Natural killer cell (primary cell): Measurements from ENCODE around the gene PEX13. TPM values are rescaled to one million over a fixed set of nuclear protein-coding genes. Genes with fewer than 3 reads are reported as not detected.
A peak's percentile ranks its signal among the peaks of the same experiment; 100 is the strongest.

ENCODE experiments used
- ATAC-seq, 3 donors: fragments of 150-1000 bp in 2 of 3; fragments of 200-7000 bp in 1 of 3; cut with Tn5 transposase; 1 replicate in 1 of 3; 2 replicates in 2 of 3; pipeline ENCODE4 v1.10.0; 2021; ENCODE audit warnings: mild to moderate bottlenecking in 2 of 3, moderate library complexity in 2 of 3
- DNase-seq, 2 donors: peaks; one replicate each; pipeline versions ENCODE4 v3.0.0 to v3.0.0-alpha.2; 2013 to 2021; ENCODE audit warnings: mixed read lengths in 1 of 2
- H3K27ac ChIP-seq: one replicate; pipeline ENCODE4 v1.5.1; 2013; ENCODE audit warnings: mild to moderate bottlenecking, low read length
- H3K27me3 ChIP-seq: one replicate; pipeline ENCODE4 v1.6.1; 2013; ENCODE audit warnings: low read length; ENCODE audit not compliant: control insufficient read depth, insufficient read depth
- H3K36me3 ChIP-seq: one replicate; pipeline ENCODE4 v1.6.1; 2013; ENCODE audit warnings: low read length; ENCODE audit not compliant: control insufficient read depth, insufficient read depth
- H3K4me1 ChIP-seq: one replicate; pipeline ENCODE4 v1.6.1; 2013; ENCODE audit warnings: low read length; ENCODE audit not compliant: control insufficient read depth, insufficient read depth
- H3K4me3 ChIP-seq: one replicate; pipeline ENCODE4 v1.5.1; 2013; ENCODE audit warnings: low read length
- H3K9me3 ChIP-seq: one replicate; pipeline ENCODE4 v1.6.1; 2013; ENCODE audit warnings: low read length; ENCODE audit not compliant: control insufficient read depth, insufficient read depth
- H3K27ac Mint-ChIP-seq, 2 donors: one replicate each; pipeline ENCODE4 v1.8.0; 2022; ENCODE audit warnings: mild to moderate bottlenecking in 2 of 2, mixed read lengths in 2 of 2, moderate library complexity in 1 of 2
- H3K27me3 Mint-ChIP-seq, 2 donors: one replicate each; pipeline ENCODE4 v1.8.0; 2022; ENCODE audit warnings: low read depth in 2 of 2, mixed read lengths in 2 of 2
- H3K36me3 Mint-ChIP-seq: one replicate; pipeline ENCODE4 v1.8.0; 2022; ENCODE audit warnings: mixed read lengths
- H3K4me1 Mint-ChIP-seq, 2 donors: one replicate each; pipeline ENCODE4 v1.8.0; 2022; ENCODE audit warnings: mixed read lengths in 2 of 2
- H3K4me3 Mint-ChIP-seq: one replicate; pipeline ENCODE4 v1.8.0; 2022; ENCODE audit warnings: mild to moderate bottlenecking, moderate library complexity, mixed read lengths
- H3K9me3 Mint-ChIP-seq, 2 donors: one replicate each; pipeline ENCODE4 v1.8.0; 2022; ENCODE audit warnings: mixed read lengths in 2 of 2
- CTCF ChIP-seq: fragments of 200-600 bp; IDR thresholded peaks from one replicate; pipeline ENCODE4 v1.8.0; 2022; ENCODE audit warnings: antibody characterized with exemption
- WGBS: methylation state at CpG from one replicate; pipeline ENCODE4 v1.1.7; 2013; ENCODE audit warnings: missing lambda C conversion rate; ENCODE audit not compliant: insufficient coverage; 5-methylcytosine and 5-hydroxymethylcytosine counted together
- intact Hi-C: fragments of 100-400 bp; cut with micrococcal nuclease; formaldehyde crosslinking; loops from one replicate; pipeline ENCODE4 v1.14.2; 2022
- total RNA-seq, 4 donors: library from RNA; stranded (reverse); fragments of 120-200 nt in 1 of 4; gene quantifications; one replicate each; pipeline versions ENCODE4 v1.2.3 to v1.2.4, GENCODE V29; 2013 to 2022

Gene PEX13
- total RNA-seq, 3 donors from 2014 or later (not counting 1 experiment from before 2014, with no cell fraction given), result 15.8 to 18.1 (median 17.9) TPM

DNA sequence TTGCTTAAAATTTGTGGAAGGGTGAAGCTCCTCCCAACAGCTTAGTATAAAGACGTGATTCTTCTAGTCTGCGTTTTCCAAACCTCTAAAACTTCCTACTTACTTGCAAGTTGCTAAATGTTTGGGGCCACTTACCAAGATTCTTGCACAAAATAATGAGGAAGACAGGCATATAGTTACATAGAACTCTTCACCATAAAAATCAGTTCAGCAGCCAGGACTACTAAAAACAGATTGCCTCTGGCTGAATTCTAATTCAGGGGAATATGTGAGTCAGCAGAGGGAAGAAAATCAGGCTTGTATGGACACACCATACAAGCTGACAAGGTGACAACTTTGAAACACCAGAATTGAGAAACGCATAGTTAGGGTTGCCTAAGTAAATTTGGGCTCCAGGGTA, 2.8 kb upstream of the PEX13 start:
- Histone ChIP-seq H3K4me3 (no peak overlapping the region), H3K36me3 (no peaks in the 10 kb centered on the region), H3K9me3 (no peaks in the 10 kb centered on the region), H3K27me3 (no peaks in the 10 kb centered on the region), H3K4me1 (peaks cover 3% of the 10 kb centered on the region), H3K27ac (no peak overlapping the region)
- Mint-ChIP-seq H3K9me3 (no peaks in the 10 kb centered on the region), H3K4me1 (peaks cover 38 to 39% of the 10 kb centered on the region in 2 donors), H3K4me3 (peak overlapping the region; percentile 45), H3K27me3 (no peaks in the 10 kb centered on the region), H3K36me3 (no peaks in the 10 kb centered on the region), H3K27ac (no peak overlapping the region)
- intact Hi-C loops, result no loop called here
- TF ChIP-seq CTCF, result no peak
- ATAC-seq, result no peak
- DNase-seq, result no peak
- WGBS, result 82% methylated on average over 3 of the region's 3 CpGs

- Mint-ChIP-seq H3K4me1 (peaks cover 40 to 45% of the 10 kb centered on the region in 2 donors), H3K27me3 (no peaks in the 10 kb centered on the region), H3K9me3 (no peaks in the 10 kb centered on the region), H3K4me3 (peak overlapping the region; percentile 99), H3K27ac (peak overlapping the region; percentile 90 to 92), H3K36me3 (no peaks in the 10 kb centered on the region)
- peaks cover 4% of the 10 kb centered on the region for H3K4me1 ChIP-seq
- no peak for ATAC-seq
- H3K9me3 ChIP-seq, result no peaks in the 10 kb centered on the region
- DNase-seq, result no peak
- no peak overlapping the region for H3K4me3 ChIP-seq
- H3K27me3 ChIP-seq, result no peaks in the 10 kb centered on the region
- no peaks in the 10 kb centered on the region for H3K36me3 ChIP-seq
- no peak overlapping the region for H3K27ac ChIP-seq
- intact Hi-C loops, result no loop called here
- no CpG with 5 or more reads among the region's 2 CpGs for WGBS
- TF ChIP-seq CTCF, result no peak
Measured at GRCh38 chr2:61015976-61016375, 1.5 kb upstream of the PEX13 start.

GRCh38 chr2:61016392-61017002, 1.0 kb upstream of the PEX13 start:
- Mint-ChIP-seq H3K36me3 (no peaks in the 10 kb centered on the region), H3K27ac (peak overlapping the region; percentile 90 to 92), H3K27me3 (no peaks in the 10 kb centered on the region), H3K4me1 (peaks cover 40 to 47% of the 10 kb centered on the region in 2 donors), H3K9me3 (no peaks in the 10 kb centered on the region), H3K4me3 (peak overlapping the region; percentile 99)
- peak in 1 of 2 donors; percentile 21 for DNase-seq
- Histone ChIP-seq H3K36me3 (no peaks in the 10 kb centered on the region), H3K4me3 (peak overlapping the region; percentile 87), H3K27ac (peak overlapping the region; percentile 75), H3K4me1 (peaks cover 8% of the 10 kb centered on the region), H3K27me3 (no peaks in the 10 kb centered on the region), H3K9me3 (no peaks in the 10 kb centered on the region)
- intact Hi-C loops, result no loop called here
- ATAC-seq, result no peak
- 6% methylated on average over 13 of the region's 16 CpGs for WGBS
- no peak for TF ChIP-seq CTCF
